K562 (cell line): Measurements from ENCODE around the gene NRIP2. TPM values are rescaled to one million over a fixed set of nuclear protein-coding genes. Genes with fewer than 3 reads are reported as not detected.
A peak's percentile ranks its signal among the peaks of the same experiment; 100 is the strongest.

Experiments
- ESRRA ChIP-seq: fragments of 450-650 bp; IDR thresholded peaks from 2 replicates; pipeline ENCODE4 v1.6.1; 2014; ENCODE audit warnings: low read depth, mild to moderate bottlenecking, moderate library complexity, borderline replicate concordance
- ETS1 ChIP-seq: conservative IDR thresholded peaks from 2 replicates; pipeline ENCODE4 v1.6.1; 2011; ENCODE audit warnings: low read depth, mild to moderate bottlenecking, low read length; ENCODE audit not compliant: control insufficient read depth
- POLR2G ChIP-seq: fragments of 200-400 bp; formaldehyde crosslinking; IDR thresholded peaks from 2 replicates; pipeline ENCODE4 v1.6.1; 2017; ENCODE audit warnings: low read depth, mild to moderate bottlenecking, antibody characterized with exemption, low read length, moderate library complexity
- polyA plus RNA-seq, 8 experiments: library from polyadenylated mRNA; depleted of rRNA in 4 of 8; stranded (reverse) in 5 of 8; unstranded in 3 of 8; fragments of >200 nt; fragmentation: Nextera tagmentation in 2 of 8; fragmentation: Illumina TruSeq in 1 of 8; extraction: Ambion mirVana in 2 of 8; extraction: Trizol in 1 of 8; gene quantifications; 2 replicates each; pipeline versions ENCODE4 v1.2.1 to v1.2.3, GENCODE V29; 2011 to 2014; ENCODE audit warnings: inconsistent platforms in 1 of 8, missing spikeins in 1 of 8
- total RNA-seq, 7 experiments: library from RNA; depleted of rRNA in 6 of 7; stranded (reverse); fragments of >200 nt in 6 of 7; fragmentation: Illumina TruSeq in 2 of 7; extraction: Trizol in 2 of 7; gene quantifications; 2 replicates each; pipeline versions ENCODE4 v1.2.1 to v1.2.3, GENCODE V29; 2011 to 2021; ENCODE audit warnings: low replicate concordance in 1 of 7
- TF ChIP-seq, protein P1 (sequence below): fragments of 450-650 bp; IDR thresholded peaks from 2 replicates; pipeline ENCODE4 v1.6.1; 2018; ENCODE audit warnings: mild to moderate bottlenecking, low read depth; ENCODE audit not compliant: partially characterized antibody
- TF ChIP-seq, protein P2 (sequence below), 2 experiments: fragments of 450-650 bp; formaldehyde crosslinking in 1 of 2; IDR thresholded peaks; 2 replicates each; pipeline versions ENCODE4 v1.4.0 to v1.6.1; 2014 to 2020; ENCODE audit warnings: mild to moderate bottlenecking in 2 of 2, borderline replicate concordance in 1 of 2, low read depth in 1 of 2
- TF ChIP-seq, protein P3 (sequence below): sonication (generic); formaldehyde crosslinking; IDR thresholded peaks from 2 replicates; pipeline ENCODE4 v1.8.0; 2022; ENCODE audit warnings: mild to moderate bottlenecking, missing genetic modification reagents

NRIP2 gene
- total and polyA plus RNA-seq, 9 of the 15 experiments (the other 6 are each of a cell fraction or from before 2014, with no cell fraction given): 0.07 to 0.10 TPM; not detected in 7

DNA sequence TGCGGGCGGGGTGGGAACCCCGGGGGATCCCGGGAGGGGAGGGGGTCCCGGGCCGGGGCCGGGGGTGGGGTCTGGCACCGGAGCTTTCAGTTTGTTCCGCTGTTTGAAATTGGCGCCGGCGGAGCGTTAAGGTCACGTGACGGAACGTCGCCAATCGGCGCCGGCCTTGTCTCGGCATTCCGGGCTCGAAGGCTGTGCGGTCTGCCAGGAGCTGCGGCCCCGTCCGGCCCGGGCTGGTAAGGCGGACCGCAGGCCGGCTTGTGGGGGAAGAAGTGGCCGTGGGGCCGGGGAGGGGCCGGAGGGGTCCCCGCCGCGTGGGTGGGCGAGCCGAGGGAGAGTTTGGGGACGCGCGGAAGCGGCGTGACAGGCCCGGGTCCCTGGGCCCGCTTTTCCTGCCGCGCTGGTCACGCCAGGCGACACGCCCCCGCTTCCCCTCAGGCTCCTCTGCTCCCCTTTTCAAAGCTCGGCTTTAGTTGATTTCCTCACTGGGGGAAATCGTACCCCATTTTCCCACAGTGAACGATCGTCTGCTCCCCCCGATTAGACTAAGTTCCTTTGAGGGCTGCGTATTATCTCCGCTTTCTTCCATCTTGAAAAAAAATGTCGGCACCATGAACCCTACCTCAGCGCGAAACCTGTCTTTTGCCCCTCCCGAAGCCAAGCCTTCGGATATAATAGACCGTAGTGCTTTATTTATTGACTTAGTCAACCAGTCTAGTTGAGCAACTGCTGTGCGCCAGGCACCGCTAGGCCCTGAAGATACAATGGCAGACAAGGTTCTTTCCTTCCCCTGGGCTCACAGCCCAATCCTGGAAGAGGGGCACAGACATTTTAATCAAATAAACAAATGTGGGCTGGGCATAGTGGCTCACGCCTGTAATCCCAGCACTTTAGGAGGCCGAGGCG is 42.5 kb upstream of the NRIP2 start, which contains the start of the genes FOXM1 and RHNO1 (continued):
- TF ChIP-seq, protein P1, sequence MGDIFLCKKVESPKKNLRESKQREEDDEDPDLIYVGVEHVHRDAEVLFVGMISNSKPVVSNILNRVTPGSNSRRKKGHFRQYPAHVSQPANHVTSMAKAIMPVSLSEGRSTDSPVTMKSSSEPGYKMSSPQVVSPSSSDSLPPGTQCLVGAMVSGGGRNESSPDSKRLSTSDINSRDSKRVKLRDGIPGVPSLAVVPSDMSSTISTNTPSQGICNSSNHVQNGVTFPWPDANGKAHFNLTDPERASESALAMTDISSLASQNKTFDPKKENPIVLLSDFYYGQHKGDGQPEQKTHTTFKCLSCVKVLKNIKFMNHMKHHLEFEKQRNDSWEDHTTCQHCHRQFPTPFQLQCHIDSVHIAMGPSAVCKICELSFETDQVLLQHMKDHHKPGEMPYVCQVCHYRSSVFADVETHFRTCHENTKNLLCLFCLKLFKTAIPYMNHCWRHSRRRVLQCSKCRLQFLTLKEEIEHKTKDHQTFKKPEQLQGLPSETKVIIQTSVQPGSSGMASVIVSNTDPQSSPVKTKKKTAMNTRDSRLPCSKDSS: no peak
- TF ChIP-seq, protein P2, sequence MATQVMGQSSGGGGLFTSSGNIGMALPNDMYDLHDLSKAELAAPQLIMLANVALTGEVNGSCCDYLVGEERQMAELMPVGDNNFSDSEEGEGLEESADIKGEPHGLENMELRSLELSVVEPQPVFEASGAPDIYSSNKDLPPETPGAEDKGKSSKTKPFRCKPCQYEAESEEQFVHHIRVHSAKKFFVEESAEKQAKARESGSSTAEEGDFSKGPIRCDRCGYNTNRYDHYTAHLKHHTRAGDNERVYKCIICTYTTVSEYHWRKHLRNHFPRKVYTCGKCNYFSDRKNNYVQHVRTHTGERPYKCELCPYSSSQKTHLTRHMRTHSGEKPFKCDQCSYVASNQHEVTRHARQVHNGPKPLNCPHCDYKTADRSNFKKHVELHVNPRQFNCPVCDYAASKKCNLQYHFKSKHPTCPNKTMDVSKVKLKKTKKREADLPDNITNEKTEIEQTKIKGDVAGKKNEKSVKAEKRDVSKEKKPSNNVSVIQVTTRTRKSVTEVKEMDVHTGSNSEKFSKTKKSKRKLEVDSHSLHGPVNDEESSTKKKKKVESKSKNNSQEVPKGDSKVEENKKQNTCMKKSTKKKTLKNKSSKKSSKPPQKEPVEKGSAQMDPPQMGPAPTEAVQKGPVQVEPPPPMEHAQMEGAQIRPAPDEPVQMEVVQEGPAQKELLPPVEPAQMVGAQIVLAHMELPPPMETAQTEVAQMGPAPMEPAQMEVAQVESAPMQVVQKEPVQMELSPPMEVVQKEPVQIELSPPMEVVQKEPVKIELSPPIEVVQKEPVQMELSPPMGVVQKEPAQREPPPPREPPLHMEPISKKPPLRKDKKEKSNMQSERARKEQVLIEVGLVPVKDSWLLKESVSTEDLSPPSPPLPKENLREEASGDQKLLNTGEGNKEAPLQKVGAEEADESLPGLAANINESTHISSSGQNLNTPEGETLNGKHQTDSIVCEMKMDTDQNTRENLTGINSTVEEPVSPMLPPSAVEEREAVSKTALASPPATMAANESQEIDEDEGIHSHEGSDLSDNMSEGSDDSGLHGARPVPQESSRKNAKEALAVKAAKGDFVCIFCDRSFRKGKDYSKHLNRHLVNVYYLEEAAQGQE (IDR thresholded peaks at IDR 0.05; ENCODE audit: borderline replicate concordance): peak; percentile 83
- TF ChIP-seq, protein P2 (CRISPR knock-in tag; IDR thresholded peaks at IDR 0.05; ENCODE audit: low read depth): no peak
- TF ChIP-seq POLR2G (peak; percentile 92), ETS1 (peak; percentile 38; the same call in 1 of the 2 replicates), ESRRA (no peak)
- TF ChIP-seq, protein P3, sequence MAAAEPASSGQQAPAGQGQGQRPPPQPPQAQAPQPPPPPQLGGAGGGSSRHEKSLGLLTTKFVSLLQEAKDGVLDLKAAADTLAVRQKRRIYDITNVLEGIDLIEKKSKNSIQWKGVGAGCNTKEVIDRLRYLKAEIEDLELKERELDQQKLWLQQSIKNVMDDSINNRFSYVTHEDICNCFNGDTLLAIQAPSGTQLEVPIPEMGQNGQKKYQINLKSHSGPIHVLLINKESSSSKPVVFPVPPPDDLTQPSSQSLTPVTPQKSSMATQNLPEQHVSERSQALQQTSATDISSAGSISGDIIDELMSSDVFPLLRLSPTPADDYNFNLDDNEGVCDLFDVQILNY: 0 out of 2 replicates have a peak, but pooled peaks have one; percentile 16
